ENCODE measurements around the gene CBX5. TPM values are rescaled to one million over a fixed set of nuclear protein-coding genes. Genes with fewer than 3 reads are reported as not detected.

The CBX5 gene
- total and polyA plus RNA-seq, 8 donors, result 4.9 to 66.8 (median 13.1) TPM

DNA sequence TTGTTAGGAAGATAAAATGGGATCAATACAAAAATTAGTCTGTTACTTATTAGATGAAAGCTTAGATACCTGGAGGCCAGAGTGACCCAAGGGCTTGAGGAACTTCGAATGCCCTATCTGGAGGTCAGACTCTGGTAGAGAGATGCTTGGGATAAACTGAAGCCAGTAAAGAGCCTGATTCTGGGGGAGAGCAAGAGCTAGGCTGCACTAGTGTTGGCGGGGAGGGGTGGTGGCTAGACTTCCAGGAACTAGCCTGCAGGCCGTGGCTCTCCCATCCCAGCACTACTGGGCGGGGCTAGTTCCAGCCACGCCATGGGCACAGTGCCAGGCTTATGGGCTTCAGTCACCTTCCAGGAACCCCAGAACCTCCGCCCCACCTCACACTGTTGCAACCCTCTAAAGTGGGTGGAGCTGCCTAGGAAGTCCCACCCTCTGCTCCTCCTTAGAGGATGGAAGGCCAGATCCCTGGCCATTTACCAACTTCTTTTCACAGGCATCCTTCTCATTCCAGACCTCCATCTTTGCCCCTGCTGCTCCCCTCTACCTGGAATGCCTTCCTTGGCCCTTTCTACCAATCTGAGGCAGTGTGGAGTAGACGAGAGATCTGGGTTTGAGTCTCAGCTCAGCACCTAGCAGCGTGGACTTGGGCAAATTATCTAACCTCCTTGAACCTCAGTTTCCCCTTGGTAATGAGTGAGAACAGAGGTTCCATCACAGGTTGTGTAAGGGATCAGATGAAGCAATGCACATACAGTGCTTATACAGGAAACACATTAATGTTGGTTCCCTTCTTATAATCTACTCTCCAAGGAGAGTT, 27.2 kb upstream of the CBX5 start:
- H3K27ac ChIP-seq, result peak overlapping the region in 3 of 5 donors; percentile 61 to 64 (median 64)
- H3K4me3 ChIP-seq, result no peak overlapping the region
- H3K36me3 ChIP-seq, result no peaks in the 10 kb centered on the region
- peak in 2 of 3 donors; percentile 66 to 78 for TF ChIP-seq POLR2AphosphoS5 (IDR thresholded peaks at IDR 0.05)
- no peak for TF ChIP-seq POLR2A (IDR thresholded peaks at IDR 0.05)
- peaks cover 5 to 38% (median 22%) of the 10 kb centered on the region in 4 donors for H3K4me1 ChIP-seq
- intact Hi-C loops (cut with DNase I; ENCODE audit: low total_unique reads), result no loop called here
- WGBS, 5 donors, result 30 to 41% (median 37%) methylated on average over 8 of the region's 8 CpGs
- peak; percentile 93 to 96 for DNase-seq
- peaks cover 0 to 17% (median 0%) of the 10 kb centered on the region in 3 donors for H3K27me3 ChIP-seq
- H3K9me3 ChIP-seq, result no peaks in the 10 kb centered on the region

GRCh38 chr12:54304187-54304810, 24.4 kb upstream of the CBX5 start:
- peaks cover 13 to 48% (median 32%) of the 10 kb centered on the region in 4 donors for H3K4me1 ChIP-seq
- H3K27me3 ChIP-seq, result peaks cover 0 to 40% (median 7%) of the 10 kb centered on the region in 3 donors
- H3K9me3 ChIP-seq, result no peaks in the 10 kb centered on the region
- H3K27ac ChIP-seq, result peak overlapping the region in 3 of 5 donors; percentile 36 to 76 (median 75)
- intact Hi-C loops (cut with DNase I; ENCODE audit: low total_unique reads), result no loop called here
- DNase-seq, result peak; percentile 88 to 93
- H3K4me3 ChIP-seq, result no peak overlapping the region
- TF ChIP-seq POLR2A (IDR thresholded peaks at IDR 0.05) (no peak), POLR2AphosphoS5 (IDR thresholded peaks at IDR 0.05) (peak in 2 of 3 donors; percentile 33 to 74)
- H3K36me3 ChIP-seq, result no peaks in the 10 kb centered on the region
- WGBS, 5 donors, result 5 to 9% (median 9%) methylated on average over 10 to 12 of the region's 12 CpGs

- intact Hi-C loops (cut with DNase I; ENCODE audit: low total_unique reads), result no loop called here
- peaks cover 13 to 48% (median 32%) of the 10 kb centered on the region in 4 donors for H3K4me1 ChIP-seq
- no peaks in the 10 kb centered on the region for H3K36me3 ChIP-seq
- no peak for DNase-seq
- TF ChIP-seq, protein P1, sequence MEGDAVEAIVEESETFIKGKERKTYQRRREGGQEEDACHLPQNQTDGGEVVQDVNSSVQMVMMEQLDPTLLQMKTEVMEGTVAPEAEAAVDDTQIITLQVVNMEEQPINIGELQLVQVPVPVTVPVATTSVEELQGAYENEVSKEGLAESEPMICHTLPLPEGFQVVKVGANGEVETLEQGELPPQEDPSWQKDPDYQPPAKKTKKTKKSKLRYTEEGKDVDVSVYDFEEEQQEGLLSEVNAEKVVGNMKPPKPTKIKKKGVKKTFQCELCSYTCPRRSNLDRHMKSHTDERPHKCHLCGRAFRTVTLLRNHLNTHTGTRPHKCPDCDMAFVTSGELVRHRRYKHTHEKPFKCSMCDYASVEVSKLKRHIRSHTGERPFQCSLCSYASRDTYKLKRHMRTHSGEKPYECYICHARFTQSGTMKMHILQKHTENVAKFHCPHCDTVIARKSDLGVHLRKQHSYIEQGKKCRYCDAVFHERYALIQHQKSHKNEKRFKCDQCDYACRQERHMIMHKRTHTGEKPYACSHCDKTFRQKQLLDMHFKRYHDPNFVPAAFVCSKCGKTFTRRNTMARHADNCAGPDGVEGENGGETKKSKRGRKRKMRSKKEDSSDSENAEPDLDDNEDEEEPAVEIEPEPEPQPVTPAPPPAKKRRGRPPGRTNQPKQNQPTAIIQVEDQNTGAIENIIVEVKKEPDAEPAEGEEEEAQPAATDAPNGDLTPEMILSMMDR (IDR thresholded peaks at IDR 0.05), result no peak
- TF ChIP-seq EP300 (IDR thresholded peaks at IDR 0.05), result no peak
- no peak for TF ChIP-seq POLR2AphosphoS5 (IDR thresholded peaks at IDR 0.05)
- no peak for TF ChIP-seq POLR2A (IDR thresholded peaks at IDR 0.05)
- no peak overlapping the region for H3K4me3 ChIP-seq
- peaks cover 0 to 45% (median 7%) of the 10 kb centered on the region in 3 donors for H3K27me3 ChIP-seq
- peak overlapping the region in 2 of 5 donors; percentile 75 to 76 for H3K27ac ChIP-seq
- H3K9me3 ChIP-seq, result no peaks in the 10 kb centered on the region
Measured at GRCh38 chr12:54303640-54304039, 23.7 kb upstream of the CBX5 start.

DNA sequence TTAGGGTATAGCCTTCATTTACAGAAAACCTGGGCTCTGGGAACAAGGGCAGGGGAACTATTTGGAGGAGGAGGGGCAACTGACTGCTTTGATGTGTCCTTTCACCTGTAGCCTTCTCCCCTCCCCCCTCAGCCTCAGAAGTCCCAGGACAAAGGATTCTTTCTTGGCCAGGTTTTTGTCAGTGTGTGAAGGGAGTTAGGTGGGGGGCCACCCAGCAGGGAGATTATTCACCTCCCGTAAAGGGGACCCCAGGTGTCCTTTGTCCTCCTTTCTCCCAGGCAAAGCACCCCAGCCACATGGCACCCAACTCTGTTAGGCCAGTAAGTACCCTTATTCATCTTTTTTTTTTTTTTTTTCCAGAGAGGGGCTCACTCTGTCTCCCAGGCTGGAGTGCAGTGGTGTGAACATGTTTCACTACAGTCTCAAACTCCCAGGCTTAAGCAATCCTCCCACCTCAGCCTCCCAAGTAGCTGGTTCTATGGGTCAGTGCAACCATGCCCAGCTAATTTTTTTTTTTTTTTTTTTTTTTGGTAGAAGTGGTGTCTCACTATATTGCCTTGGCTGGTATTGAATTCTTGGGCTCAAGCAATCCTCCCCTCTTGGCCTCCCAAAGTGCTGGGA, 21.6 kb upstream of the CBX5 start:
- Histone ChIP-seq H3K27me3 (peaks cover 0 to 55% (median 7%) of the 10 kb centered on the region in 3 donors), H3K9me3 (no peaks in the 10 kb centered on the region), H3K4me3 (peak overlapping the region in 1 of 4 donors; percentile 31), H3K4me1 (peaks cover 13 to 37% (median 23%) of the 10 kb centered on the region in 4 donors), H3K27ac (peak overlapping the region in 2 of 5 donors; percentile 56 to 57), H3K36me3 (no peaks in the 10 kb centered on the region)
- peak in 1 of 2 donors; percentile 47 for DNase-seq
- TF ChIP-seq EP300 (IDR thresholded peaks at IDR 0.05), result no peak
- no peak for TF ChIP-seq POLR2AphosphoS5 (IDR thresholded peaks at IDR 0.05)
- TF ChIP-seq, protein P1 (IDR thresholded peaks at IDR 0.05), result no peak
- TF ChIP-seq POLR2A (IDR thresholded peaks at IDR 0.05), result no peak
- WGBS, 5 donors, result 64 to 92% (median 80%) methylated on average over 1 of the region's 1 CpG
- intact Hi-C loops (cut with DNase I; ENCODE audit: low total_unique reads), result no loop called here

Measured in stomach (tissue), 9 donors.